DMS153 treated with DMSO at 0.1 percent for 48 hours (cell line): ENCODE measurements around the gene LEF1.

Experiments
- DNase-seq: peaks from one replicate; lab custom pipeline; 2025; ENCODE audit not compliant: unreplicated experiment; lab: John Stamatoyannopoulos, UW

LEF1 gene

GRCh38 chr4:108149588-108150380 is 18.9 kb downstream of the LEF1 start:
- DNase-seq, result no peak

- peak; percentile 21 for DNase-seq
Measured at GRCh38 chr4:108148316-108148715, 20.4 kb downstream of the LEF1 start.

GRCh38 chr4:108146819-108147218 is 21.9 kb downstream of the LEF1 start:
- DNase-seq, result no peak

GRCh38 chr4:108146336-108146735 is 22.4 kb downstream of the LEF1 start:
- DNase-seq, result no peak

GRCh38 chr4:108144451-108144850 is 24.3 kb downstream of the LEF1 start:
- DNase-seq, result no peak

- DNase-seq, result no peak
Measured at GRCh38 chr4:108143515-108143914, 25.2 kb downstream of the LEF1 start.

- no peak for DNase-seq
Measured at GRCh38 chr4:108142870-108143269, 25.9 kb downstream of the LEF1 start.

GRCh38 chr4:108141213-108141950 is 27.4 kb downstream of the LEF1 start:
- DNase-seq, result no peak

GRCh38 chr4:108140328-108140727 is 28.4 kb downstream of the LEF1 start:
- DNase-seq, result no peak

GRCh38 chr4:108139089-108139488 is 29.6 kb downstream of the LEF1 start:
- no peak for DNase-seq

- DNase-seq, result peak; percentile 47
Measured at GRCh38 chr4:108135549-108136209, 33.1 kb downstream of the LEF1 start.

GRCh38 chr4:108130955-108131354 is 37.8 kb downstream of the LEF1 start:
- no peak for DNase-seq

- no peak for DNase-seq
Measured at GRCh38 chr4:108129196-108129595, 39.5 kb downstream of the LEF1 start.

GRCh38 chr4:108126806-108127205 is 41.9 kb downstream of the LEF1 start:
- no peak for DNase-seq

GRCh38 chr4:108120789-108121188 is 47.9 kb downstream of the LEF1 start:
- no peak for DNase-seq

GRCh38 chr4:108119199-108119800 is 49.4 kb downstream of the LEF1 start:
- DNase-seq, result no peak

- DNase-seq, result peak; percentile 81
Measured at GRCh38 chr4:108118505-108118904, 50.2 kb downstream of the LEF1 start.

GRCh38 chr4:108117418-108118182 is 51.1 kb downstream of the LEF1 start:
- no peak for DNase-seq

GRCh38 chr4:108116423-108117168 is 52.1 kb downstream of the LEF1 start:
- no peak for DNase-seq

- no peak for DNase-seq
Measured at GRCh38 chr4:108115168-108115526, 53.6 kb downstream of the LEF1 start.
